Measurements from ENCODE around the gene PACRG. TPM values are rescaled to one million over a fixed set of nuclear protein-coding genes. Genes with fewer than 3 reads are reported as not detected.

Gene PACRG
- polyA plus RNA-seq, 1 donor (not counting 4 experiments of a cell fraction or from before 2014, with no cell fraction given): 0.31 TPM

DNA sequence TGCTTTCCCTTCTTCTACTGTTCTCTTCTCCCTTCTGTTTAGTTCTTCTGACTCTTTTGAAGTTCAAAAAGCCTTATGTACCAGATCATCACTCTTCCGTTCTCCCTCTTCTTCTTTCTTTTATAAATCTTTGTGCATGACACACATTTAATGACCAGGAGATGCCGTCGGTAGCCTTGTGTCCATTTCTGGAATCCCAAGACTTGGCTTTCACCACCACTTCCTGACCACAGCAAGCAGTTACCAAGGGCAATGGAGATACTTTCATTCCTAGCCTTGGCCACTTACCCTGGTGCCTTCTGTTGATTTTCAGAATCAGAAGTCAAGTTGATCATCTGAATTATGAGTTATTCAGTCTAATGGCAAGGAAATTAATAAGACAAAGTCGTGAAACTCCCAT lies 418.3 kb downstream of the PACRG start:
- Histone ChIP-seq H3K9me3 (ENCODE audit: control insufficient read depth, low read depth, low read length) (peaks cover 2% of the 10 kb centered on the region), H2AFZ (ENCODE audit: control insufficient read depth, low read length) (no peak overlapping the region), H3K79me2 (ENCODE audit: control insufficient read depth, insufficient read depth, low read length) (no peaks in the 10 kb centered on the region), H3K4me3 (ENCODE audit: control insufficient read depth in 2 of 3, extremely low read depth in 1 of 3, insufficient read depth in 2 of 3, low read depth in 1 of 3, low read length in 3 of 3) (no peak overlapping the region), H3K9ac (ENCODE audit: control insufficient read depth, extremely low read depth, insufficient read depth, low read length) (no peak overlapping the region), H3K9me1 (ENCODE audit: control insufficient read depth, extremely low read depth, insufficient read depth, low read length) (no peaks in the 10 kb centered on the region), H3K4me1 (ENCODE audit: control insufficient read depth, extremely low read depth, insufficient read depth, low read length) (no peaks in the 10 kb centered on the region), H3K4me2 (ENCODE audit: control insufficient read depth, extremely low read depth, insufficient read depth, low read depth, low read length) (no peak overlapping the region), H3K36me3 (ENCODE audit: control insufficient read depth in 2 of 2, extremely low read depth in 1 of 2, insufficient read depth in 2 of 2, low read length in 2 of 2) (no peaks in the 10 kb centered on the region), H4K20me1 (ENCODE audit: control insufficient read depth, extremely low read depth, insufficient read depth, low read length) (no peaks in the 10 kb centered on the region), H3K27me3 (ENCODE audit: control insufficient read depth, extremely low read depth, insufficient read depth, low read length) (no peaks in the 10 kb centered on the region), H3K27ac (ENCODE audit: control insufficient read depth, insufficient read depth, low read length) (no peak overlapping the region)
- no peak for DNase-seq (ENCODE audit: low read depth, low spot score)
- dilution Hi-C loops (cut with MboI; ENCODE audit: extremely low pct_ligation_motif_present, low sequenced_read_pairs): no loop called here
- TF ChIP-seq EZH2 (IDR thresholded peaks at IDR 0.05; ENCODE audit: low read length) (no peak), CTCF (optimal IDR thresholded peaks at IDR 0.05 in 1 of 3, IDR thresholded peaks at IDR 0.05 in 1 of 3, conservative IDR thresholded peaks at IDR 0.05 in 1 of 3; ENCODE audit: extremely low read depth in 1 of 3, insufficient read depth in 2 of 3, low read length in 3 of 3) (no peak)
- FAIRE-seq: no peak

- H3K27ac ChIP-seq (ENCODE audit: control insufficient read depth, insufficient read depth, low read length): no peak overlapping the region
- H3K9ac ChIP-seq (ENCODE audit: control insufficient read depth, extremely low read depth, insufficient read depth, low read length): no peak overlapping the region
- H3K27me3 ChIP-seq (ENCODE audit: control insufficient read depth, extremely low read depth, insufficient read depth, low read length): no peaks in the 10 kb centered on the region
- FAIRE-seq (no peak), DNase-seq (ENCODE audit: low read depth, low spot score) (no peak)
- no peaks in the 10 kb centered on the region for H3K9me1 ChIP-seq (ENCODE audit: control insufficient read depth, extremely low read depth, insufficient read depth, low read length)
- H2AFZ ChIP-seq (ENCODE audit: control insufficient read depth, low read length): no peak overlapping the region
- no peaks in the 10 kb centered on the region for H4K20me1 ChIP-seq (ENCODE audit: control insufficient read depth, extremely low read depth, insufficient read depth, low read length)
- no peak overlapping the region for H3K4me2 ChIP-seq (ENCODE audit: control insufficient read depth, extremely low read depth, insufficient read depth, low read depth, low read length)
- dilution Hi-C loops (cut with MboI; ENCODE audit: extremely low pct_ligation_motif_present, low sequenced_read_pairs): no loop called here
- H3K4me1 ChIP-seq (ENCODE audit: control insufficient read depth, extremely low read depth, insufficient read depth, low read length): no peaks in the 10 kb centered on the region
- H3K4me3 ChIP-seq (ENCODE audit: control insufficient read depth in 2 of 3, extremely low read depth in 1 of 3, insufficient read depth in 2 of 3, low read depth in 1 of 3, low read length in 3 of 3): no peak overlapping the region
- H3K9me3 ChIP-seq (ENCODE audit: control insufficient read depth, low read depth, low read length): peaks cover 2% of the 10 kb centered on the region
- no peaks in the 10 kb centered on the region for H3K36me3 ChIP-seq (ENCODE audit: control insufficient read depth in 2 of 2, extremely low read depth in 1 of 2, insufficient read depth in 2 of 2, low read length in 2 of 2)
- TF ChIP-seq EZH2 (IDR thresholded peaks at IDR 0.05; ENCODE audit: low read length) (no peak), CTCF (optimal IDR thresholded peaks at IDR 0.05 in 1 of 3, IDR thresholded peaks at IDR 0.05 in 1 of 3, conservative IDR thresholded peaks at IDR 0.05 in 1 of 3; ENCODE audit: extremely low read depth in 1 of 3, insufficient read depth in 2 of 3, low read length in 3 of 3) (no peak)
- no peaks in the 10 kb centered on the region for H3K79me2 ChIP-seq (ENCODE audit: control insufficient read depth, insufficient read depth, low read length)
Observed at GRCh38 chr6:163147994-163148393, 420.2 kb downstream of the PACRG start.
